Measurements from ENCODE around the gene AZU1. TPM values are rescaled to one million over a fixed set of nuclear protein-coding genes. Genes with fewer than 3 reads are reported as not detected.
"Not testable (repeated sequence)": the region's sequence is repeated elsewhere in the genome, so short reads cannot be mapped to it uniquely, and the experiment has no call there.

The AZU1 gene
- total RNA-seq, 2 donors from 2014 or later: 2.5 to 3.7 TPM

GRCh38 chr19:876780-877314 is 49.2 kb downstream of the AZU1 start:
- no peak overlapping the region for H3K27ac Mint-ChIP-seq
- Histone ChIP-seq H3K9me3 (ENCODE audit: control insufficient read depth, low read length) (no peaks in the 10 kb centered on the region), H3K27me3 (ENCODE audit: control insufficient read depth, insufficient read depth, low read length, poor library complexity, severe bottlenecking) (no peaks in the 10 kb centered on the region), H3K4me1 (ENCODE audit: control insufficient read depth, insufficient read depth, low read length) (no peaks in the 10 kb centered on the region), H3K36me3 (ENCODE audit: control insufficient read depth, insufficient read depth, low read length) (peaks cover 25% of the 10 kb centered on the region), H3K4me3 (ENCODE audit: low read length) (no peak overlapping the region), H3K9ac (ENCODE audit: extremely low read depth, low read length, poor library complexity, severe bottlenecking) (no peak overlapping the region), H3K27ac (ENCODE audit: low read depth, low read length) (no peak overlapping the region)
- TF ChIP-seq CTCF (conservative IDR thresholded peaks at IDR 0.05): no peak
- no peak overlapping the region for H3K4me3 Mint-ChIP-seq
- no peak for DNase-seq
- peaks cover 1% of the 10 kb centered on the region for H3K9me3 Mint-ChIP-seq
- H3K4me1 Mint-ChIP-seq: no peaks in the 10 kb centered on the region
- peaks cover 34% of the 10 kb centered on the region for H3K36me3 Mint-ChIP-seq (ENCODE audit: low read depth)
- WGBS, 2 experiments (ENCODE audit: insufficient coverage in 1 of 2, insufficient read length in 1 of 2): 92 to 96% methylated on average over 24 to 29 of the region's 29 CpGs
- H3K27me3 Mint-ChIP-seq (ENCODE audit: insufficient read depth): no peaks in the 10 kb centered on the region

GRCh38 chr19:877992-878660 is 50.5 kb downstream of the AZU1 start:
- not testable (repeated sequence) for H3K27ac ChIP-seq (ENCODE audit: low read depth, low read length); H3K4me3 ChIP-seq (ENCODE audit: low read length); H3K9ac ChIP-seq (ENCODE audit: extremely low read depth, low read length, poor library complexity, severe bottlenecking); H3K9me3 Mint-ChIP-seq; H3K27me3 Mint-ChIP-seq (ENCODE audit: insufficient read depth); H3K9me3 ChIP-seq (ENCODE audit: control insufficient read depth, low read length); H3K4me3 Mint-ChIP-seq; H3K4me1 Mint-ChIP-seq; H3K27ac Mint-ChIP-seq; H3K27me3 ChIP-seq (ENCODE audit: control insufficient read depth, insufficient read depth, low read length, poor library complexity, severe bottlenecking); H3K4me1 ChIP-seq (ENCODE audit: control insufficient read depth, insufficient read depth, low read length); DNase-seq
- H3K36me3 ChIP-seq (ENCODE audit: control insufficient read depth, insufficient read depth, low read length): peaks cover 37% of the 10 kb centered on the region
- 85 to 93% methylated on average over 7 to 21 of the region's 23 CpGs for WGBS, 2 experiments (ENCODE audit: insufficient coverage in 1 of 2, insufficient read length in 1 of 2)
- peaks cover 41% of the 10 kb centered on the region for H3K36me3 Mint-ChIP-seq (ENCODE audit: low read depth)

- H3K4me3 Mint-ChIP-seq; H3K9me3 ChIP-seq (ENCODE audit: control insufficient read depth, low read length); H3K4me1 ChIP-seq (ENCODE audit: control insufficient read depth, insufficient read depth, low read length); H3K27me3 ChIP-seq (ENCODE audit: control insufficient read depth, insufficient read depth, low read length, poor library complexity, severe bottlenecking); H3K27ac ChIP-seq (ENCODE audit: low read depth, low read length); H3K4me3 ChIP-seq (ENCODE audit: low read length); H3K27ac Mint-ChIP-seq; H3K27me3 Mint-ChIP-seq (ENCODE audit: insufficient read depth); H3K9ac ChIP-seq (ENCODE audit: extremely low read depth, low read length, poor library complexity, severe bottlenecking); H3K9me3 Mint-ChIP-seq; H3K4me1 Mint-ChIP-seq: not testable (repeated sequence)
- 87 to 93% methylated on average over 15 to 24 of the region's 24 CpGs for WGBS, 2 experiments (ENCODE audit: insufficient coverage in 1 of 2, insufficient read length in 1 of 2)
- H3K36me3 ChIP-seq (ENCODE audit: control insufficient read depth, insufficient read depth, low read length): peaks cover 33% of the 10 kb centered on the region
- H3K36me3 Mint-ChIP-seq (ENCODE audit: low read depth): peaks cover 45% of the 10 kb centered on the region
- DNase-seq: peak; percentile 49
Observed at GRCh38 chr19:878751-879561, 51.3 kb downstream of the AZU1 start.

Data from endodermal cell (in vitro differentiated cells).